ENCODE results near the gene ATP6AP1. TPM values are rescaled to one million over a fixed set of nuclear protein-coding genes. Genes with fewer than 3 reads are reported as not detected.

Gene ATP6AP1
- total and polyA plus RNA-seq, 2 of the 13 experiments (the other 11 are each of a cell fraction or from before 2014, with no cell fraction given), result 56.7 to 110 TPM

GRCh38 chrX:154478728-154479622 lies 50.5 kb downstream of the ATP6AP1 start, which contains the start of gene LAGE3 (continued):
- TF ChIP-seq IKZF4 (CRISPR knock-in tag; IDR thresholded peaks at IDR 0.05; ENCODE audit: borderline replicate concordance, low read depth, not compliant biosample characterization) (no peak), ZMYM4 (CRISPR knock-in tag; IDR thresholded peaks at IDR 0.05) (0 out of 2 replicates have a peak, but pooled peaks have one; percentile 27), MEIS2 (CRISPR knock-in tag; IDR thresholded peaks at IDR 0.05) (0 out of 2 replicates have a peak, but pooled peaks have one; percentile 37), RBFOX2 (IDR thresholded peaks at IDR 0.05; ENCODE audit: low read depth, low read length) (peak; percentile 38; the same call in 1 of the 2 replicates), FLYWCH1 (CRISPR knock-in tag; IDR thresholded peaks at IDR 0.05) (no peak), SOX5 (CRISPR knock-in tag; IDR thresholded peaks at IDR 0.05; ENCODE audit: borderline replicate concordance) (no peak), MED1 (CRISPR knock-in tag; IDR thresholded peaks at IDR 0.05) (0 out of 2 replicates have a peak, but pooled peaks have one; percentile 28), SP4 (CRISPR knock-in tag; IDR thresholded peaks at IDR 0.05) (peak; percentile 95), MYPOP (CRISPR knock-in tag; IDR thresholded peaks at IDR 0.05) (no peak), AGO1 (IDR thresholded peaks at IDR 0.05; ENCODE audit: low read depth, low read length, poor library complexity, severe bottlenecking) (peak; percentile 96), ZNF607 (CRISPR knock-in tag; IDR thresholded peaks at IDR 0.05; ENCODE audit: borderline replicate concordance) (0 out of 2 replicates have a peak, but pooled peaks have one; percentile 38), MIER2 (CRISPR knock-in tag; IDR thresholded peaks at IDR 0.05) (no peak), ZIK1 (CRISPR knock-in tag; IDR thresholded peaks at IDR 0.05; ENCODE audit: borderline replicate concordance, low read depth) (no peak; the same call in 1 of the 2 replicates), ZNF782 (CRISPR knock-in tag; IDR thresholded peaks at IDR 0.05; ENCODE audit: borderline replicate concordance) (0 out of 2 replicates have a peak, but pooled peaks have one; percentile 32), MIER3 (CRISPR knock-in tag; IDR thresholded peaks at IDR 0.05; ENCODE audit: borderline replicate concordance) (peak; percentile 18; the same call in 1 of the 2 replicates), SP2 (CRISPR knock-in tag; IDR thresholded peaks at IDR 0.05) (0 out of 2 replicates have a peak, but pooled peaks have one; percentile 30), TCF7 (IDR thresholded peaks at IDR 0.05; ENCODE audit: low read depth) (no peak)
- TF ChIP-seq, protein P1, sequence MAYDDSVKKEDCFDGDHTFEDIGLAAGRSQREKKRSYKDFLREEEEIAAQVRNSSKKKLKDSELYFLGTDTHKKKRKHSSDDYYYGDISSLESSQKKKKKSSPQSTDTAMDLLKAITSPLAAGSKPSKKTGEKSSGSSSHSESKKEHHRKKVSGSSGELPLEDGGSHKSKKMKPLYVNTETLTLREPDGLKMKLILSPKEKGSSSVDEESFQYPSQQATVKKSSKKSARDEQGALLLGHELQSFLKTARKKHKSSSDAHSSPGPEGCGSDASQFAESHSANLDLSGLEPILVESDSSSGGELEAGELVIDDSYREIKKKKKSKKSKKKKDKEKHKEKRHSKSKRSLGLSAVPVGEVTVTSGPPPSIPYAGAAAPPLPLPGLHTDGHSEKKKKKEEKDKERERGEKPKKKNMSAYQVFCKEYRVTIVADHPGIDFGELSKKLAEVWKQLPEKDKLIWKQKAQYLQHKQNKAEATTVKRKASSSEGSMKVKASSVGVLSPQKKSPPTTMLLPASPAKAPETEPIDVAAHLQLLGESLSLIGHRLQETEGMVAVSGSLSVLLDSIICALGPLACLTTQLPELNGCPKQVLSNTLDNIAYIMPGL (CRISPR knock-in tag; IDR thresholded peaks at IDR 0.05; ENCODE audit: borderline replicate concordance in 1 of 2, low read depth in 1 of 2), result 0 out of 4 replicates have a peak, but pooled peaks of 1 of the 2 experiments have one; percentile 24
- TF ChIP-seq, protein P2, sequence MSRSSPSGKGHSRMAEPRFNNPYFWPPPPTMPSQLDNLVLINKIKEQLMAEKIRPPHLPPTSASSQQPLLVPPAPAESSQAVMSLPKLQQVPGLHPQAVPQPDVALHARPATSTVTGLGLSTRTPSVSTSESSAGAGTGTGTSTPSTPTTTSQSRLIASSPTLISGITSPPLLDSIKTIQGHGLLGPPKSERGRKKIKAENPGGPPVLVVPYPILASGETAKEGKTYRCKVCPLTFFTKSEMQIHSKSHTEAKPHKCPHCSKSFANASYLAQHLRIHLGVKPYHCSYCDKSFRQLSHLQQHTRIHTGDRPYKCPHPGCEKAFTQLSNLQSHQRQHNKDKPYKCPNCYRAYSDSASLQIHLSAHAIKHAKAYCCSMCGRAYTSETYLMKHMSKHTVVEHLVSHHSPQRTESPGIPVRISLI (CRISPR knock-in tag; IDR thresholded peaks at IDR 0.05; ENCODE audit: borderline replicate concordance), result 0 out of 2 replicates have a peak, but pooled peaks have one; percentile 20
